Measurements from ENCODE around the gene MAD1L1.

MAD1L1 gene

DNA sequence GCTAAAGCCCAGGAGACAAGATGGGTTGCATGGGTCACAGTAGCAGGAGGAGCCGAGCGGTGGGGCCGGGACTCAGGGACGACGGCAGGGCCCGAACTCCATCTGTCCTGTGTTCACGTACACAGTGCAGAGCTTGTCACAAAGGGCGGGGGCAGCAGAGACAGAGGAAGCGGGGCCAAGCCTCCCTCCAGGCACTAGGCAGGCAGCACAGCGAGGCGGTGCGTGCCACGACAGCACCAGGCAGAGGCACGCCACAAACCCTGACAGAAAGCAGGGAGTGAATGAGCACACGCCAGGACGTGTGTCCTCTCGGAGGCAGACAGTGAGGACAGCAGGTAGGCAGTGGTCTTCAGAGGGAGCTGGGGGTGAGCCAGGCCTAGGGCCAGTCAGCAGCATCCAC lies 177.8 kb downstream of the MAD1L1 start:
- no peak for DNase-seq

- DNase-seq, result no peak
Measured at GRCh38 chr7:2053395-2053794, 179.3 kb downstream of the MAD1L1 start.

DNA sequence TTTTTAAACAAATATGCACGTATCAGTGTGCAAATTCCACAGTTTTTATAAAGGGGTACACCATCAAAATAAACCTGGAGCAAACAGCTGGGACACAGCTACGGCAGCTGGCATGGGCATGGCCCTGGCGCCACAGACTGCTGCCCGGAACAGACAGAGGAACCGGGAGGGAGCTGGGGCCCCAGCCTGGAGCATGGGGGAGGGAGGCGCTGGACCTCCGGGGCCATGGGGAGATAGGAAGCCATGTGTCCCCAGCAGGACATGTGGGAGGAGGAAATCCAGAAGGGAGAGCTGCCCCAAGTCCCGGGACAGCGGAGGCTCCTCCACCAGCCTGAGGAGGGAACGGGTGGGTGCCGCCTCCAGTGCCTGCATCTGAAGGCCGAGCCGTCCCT lies 180.1 kb downstream of the MAD1L1 start:
- no peak for DNase-seq

DNA sequence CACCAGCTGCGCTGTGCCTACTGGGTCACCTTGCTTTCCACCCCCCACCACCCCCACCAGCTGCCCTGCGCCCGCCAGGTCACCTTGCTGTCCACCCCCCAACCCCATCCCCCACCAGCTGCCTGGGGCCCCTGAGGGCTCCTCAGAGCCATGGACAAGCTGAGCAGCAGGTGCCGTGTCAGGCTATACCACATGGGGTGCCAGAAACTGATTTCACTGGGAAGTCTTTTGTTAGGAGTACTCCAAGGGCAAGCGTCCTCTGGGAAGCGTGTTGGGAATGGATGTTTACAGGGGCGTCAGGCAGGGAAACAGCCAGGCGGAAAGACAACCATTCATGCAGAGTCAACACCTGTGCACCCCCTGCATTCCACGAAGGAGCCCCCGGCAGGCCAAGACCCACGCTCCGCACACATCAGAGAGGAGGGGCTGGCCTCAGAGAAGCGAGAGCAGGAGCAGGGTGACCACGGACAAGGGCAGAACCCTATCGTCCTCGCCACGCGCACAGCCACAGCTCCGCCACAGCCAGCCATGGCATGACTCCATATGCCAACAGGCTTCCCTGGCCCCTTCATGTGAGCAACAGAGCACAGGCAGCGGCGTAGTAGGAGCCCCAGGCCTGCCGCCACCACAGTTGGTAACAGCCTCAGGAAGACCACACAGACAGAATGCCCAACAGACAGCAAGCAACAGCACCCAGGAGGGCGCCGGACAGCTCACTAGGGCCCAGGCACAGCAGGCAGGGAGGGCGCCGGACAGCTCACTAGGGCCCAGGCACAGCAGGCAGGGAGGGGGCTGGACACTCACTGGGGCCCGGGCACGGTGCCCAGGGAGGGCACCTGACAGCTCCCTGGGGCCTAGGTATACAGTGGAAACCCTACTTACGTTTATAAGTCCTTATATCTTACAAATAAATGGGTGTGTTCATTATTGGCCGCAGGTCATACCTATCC lies 180.8 kb downstream of the MAD1L1 start:
- no peak for DNase-seq

DNA sequence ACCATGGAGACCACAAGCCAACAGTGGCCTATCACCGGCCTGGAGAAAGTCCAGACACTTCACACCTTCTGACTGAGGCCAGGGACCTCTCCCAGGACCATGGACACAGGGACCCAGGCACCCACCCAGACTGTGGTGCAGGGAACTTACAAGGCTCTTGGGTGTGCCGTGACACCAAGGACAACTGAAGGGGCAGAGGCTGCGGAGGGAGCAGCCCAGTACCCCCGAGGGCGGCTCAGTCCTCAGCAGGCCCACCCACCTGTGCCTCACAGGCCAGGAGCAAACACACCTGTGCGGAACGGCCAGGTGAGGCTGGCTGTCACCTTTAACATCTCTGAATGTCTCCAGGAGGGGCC lies 182.3 kb downstream of the MAD1L1 start:
- no peak for DNase-seq

GRCh38 chr7:2049782-2050510 lies 182.8 kb downstream of the MAD1L1 start:
- no peak for DNase-seq

DNA sequence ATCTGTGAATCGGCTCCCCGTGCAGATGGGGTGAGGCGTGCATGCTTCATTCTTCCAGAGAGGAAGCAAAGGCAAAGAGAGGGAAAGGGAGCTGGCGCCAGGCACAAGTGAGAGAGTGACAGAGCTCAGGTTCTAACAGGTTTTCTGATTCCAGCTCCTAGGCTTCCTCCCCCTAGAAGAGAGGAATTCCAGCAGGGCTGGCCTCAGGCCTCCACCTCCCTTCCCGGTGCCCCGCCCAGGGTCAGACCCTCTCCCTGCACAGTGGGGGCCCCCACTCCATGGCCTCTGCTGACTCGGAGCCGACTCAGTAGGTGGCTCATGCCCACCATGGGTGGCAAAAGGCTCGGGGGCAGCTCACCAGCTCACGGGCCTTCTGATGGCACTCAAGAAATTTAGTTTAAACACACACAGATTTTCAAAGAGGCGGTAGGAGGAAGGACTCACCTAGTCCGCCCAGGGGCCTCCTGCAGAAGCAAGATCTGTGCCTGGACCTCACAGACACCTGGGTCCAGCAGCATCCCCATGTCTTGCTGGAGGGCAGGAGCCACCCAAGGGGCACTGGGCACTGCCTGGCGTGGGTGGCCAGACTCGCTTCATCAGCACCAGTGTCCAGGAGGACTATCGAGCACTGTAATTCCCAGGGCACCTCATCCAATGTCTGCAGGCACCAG lies 183.5 kb downstream of the MAD1L1 start:
- DNase-seq, result no peak

DNA sequence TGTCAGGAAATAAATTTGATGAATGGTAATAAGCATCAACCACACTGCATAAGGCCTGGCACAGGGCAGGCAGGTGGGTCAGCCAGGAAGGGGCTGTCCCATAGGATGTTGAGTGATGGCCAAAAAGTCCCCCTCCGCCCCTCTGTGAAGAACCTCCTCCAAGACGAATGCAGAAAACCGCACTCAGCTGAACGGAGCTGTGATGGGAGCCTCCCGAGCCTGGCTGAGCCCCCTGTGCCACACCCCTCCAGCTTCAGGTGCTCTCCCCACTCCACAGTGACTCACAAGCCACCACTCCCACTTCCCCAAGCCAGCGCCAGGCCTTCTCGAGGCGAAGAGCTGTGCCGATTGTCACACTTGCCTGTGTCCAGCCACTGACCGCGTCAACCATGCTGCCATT lies 184.2 kb downstream of the MAD1L1 start:
- no peak for DNase-seq

DNA sequence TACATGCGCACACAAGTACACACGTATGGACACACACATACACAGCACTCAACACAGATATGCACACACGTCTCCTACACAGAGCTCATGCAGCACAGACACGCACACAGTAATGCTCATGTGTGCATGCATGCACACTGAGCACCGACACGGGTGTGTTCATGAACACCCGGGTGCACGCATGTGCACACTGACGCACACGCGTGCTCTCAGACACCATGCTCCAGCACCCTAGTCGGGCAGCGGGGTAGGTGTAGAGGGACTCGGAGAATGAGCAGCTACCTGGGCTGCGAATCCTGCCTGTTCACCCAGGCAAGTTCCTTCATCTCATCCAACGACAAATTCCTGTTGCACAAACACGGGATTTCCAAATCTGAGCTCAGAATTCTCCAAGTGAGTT lies 184.7 kb downstream of the MAD1L1 start:
- DNase-seq, result no peak

DNA sequence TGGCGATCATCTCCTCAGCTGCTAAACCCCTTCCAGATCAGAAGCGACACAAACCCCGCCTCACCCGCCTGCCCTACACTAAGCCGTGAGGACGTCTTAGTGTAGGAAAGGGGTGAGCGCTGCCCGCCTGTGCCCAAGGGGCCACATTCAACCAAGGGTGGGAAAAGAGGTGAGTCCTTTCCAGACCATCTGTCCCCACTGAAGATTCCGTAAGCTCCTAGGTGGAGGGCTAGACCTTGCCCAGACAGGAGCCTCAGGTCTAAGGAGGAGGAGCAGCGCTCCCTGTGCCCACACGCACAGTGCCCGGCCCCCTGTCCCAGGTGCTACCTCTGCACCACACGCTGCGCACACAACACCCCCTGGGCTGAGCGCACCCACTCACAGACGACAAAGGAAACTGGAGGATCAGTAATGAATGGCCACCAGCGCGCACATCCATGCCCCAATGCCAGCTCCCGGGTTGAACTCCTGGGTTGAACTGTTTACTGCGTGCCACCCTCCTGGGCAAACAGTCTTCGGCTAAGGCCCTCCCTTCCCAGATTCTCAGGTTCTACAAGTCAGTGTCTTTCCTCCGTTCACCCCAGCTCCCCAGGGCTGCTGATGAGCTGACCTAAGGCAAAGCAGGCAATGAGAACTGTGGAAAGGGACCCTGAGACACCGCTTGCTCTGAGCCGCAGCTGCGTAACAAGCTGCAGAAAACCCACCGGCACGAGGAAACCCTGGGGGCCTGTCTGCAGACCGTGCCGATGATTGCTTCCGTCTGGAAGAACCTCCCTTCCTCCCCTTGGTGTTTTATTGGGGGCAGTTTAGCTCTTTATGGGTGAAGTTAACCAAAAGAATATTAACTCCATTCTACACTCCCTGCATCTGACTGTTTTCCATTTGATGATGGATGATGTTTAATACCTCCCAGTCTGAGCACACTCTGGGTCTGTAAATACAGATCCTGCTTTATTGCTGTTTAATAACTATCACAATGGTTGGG lies 185.9 kb downstream of the MAD1L1 start:
- no peak for DNase-seq

DNA sequence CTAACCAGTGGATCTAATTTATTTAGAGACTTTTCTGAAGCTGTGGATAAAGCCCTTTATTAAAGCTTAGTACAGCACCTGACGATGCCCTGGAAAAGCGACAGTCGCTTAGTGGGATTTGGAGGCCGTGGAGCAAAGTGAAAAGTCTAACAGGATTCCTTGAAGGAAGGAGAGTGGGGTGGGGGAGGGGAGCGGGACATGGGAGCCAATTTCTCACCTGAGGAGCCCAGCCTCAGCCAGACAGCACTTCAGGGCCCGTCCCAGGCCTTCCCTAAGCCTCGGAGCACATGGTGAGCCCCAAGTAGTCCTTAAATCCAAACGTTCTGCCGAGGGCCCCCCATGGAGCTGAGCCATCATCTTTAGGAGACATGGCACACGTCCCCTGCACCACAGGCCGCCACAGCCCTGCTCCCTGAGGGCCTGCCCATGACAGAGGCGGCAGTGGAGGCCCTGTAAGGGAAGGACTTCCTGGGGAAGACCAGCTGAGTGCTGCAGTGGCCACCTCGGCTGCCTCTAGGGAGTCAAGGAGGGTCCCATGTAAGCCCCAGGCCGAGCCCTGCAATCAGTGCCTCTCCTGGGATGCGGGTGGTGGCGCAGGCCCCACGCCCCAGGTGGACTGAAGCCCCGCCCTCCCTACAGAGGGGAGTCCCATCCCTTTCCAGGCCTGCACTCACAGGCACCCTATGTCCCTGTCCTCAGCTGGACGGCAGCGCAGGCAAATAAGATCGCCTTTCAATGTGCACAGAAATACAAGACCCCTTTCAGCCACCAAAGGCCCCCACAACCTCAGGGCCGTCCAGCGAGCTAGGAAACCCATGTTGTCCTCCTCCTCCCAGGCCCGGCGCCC lies 187.0 kb downstream of the MAD1L1 start:
- no peak for DNase-seq

GRCh38 chr7:2044883-2045471 lies 187.8 kb downstream of the MAD1L1 start:
- no peak for DNase-seq

DNA sequence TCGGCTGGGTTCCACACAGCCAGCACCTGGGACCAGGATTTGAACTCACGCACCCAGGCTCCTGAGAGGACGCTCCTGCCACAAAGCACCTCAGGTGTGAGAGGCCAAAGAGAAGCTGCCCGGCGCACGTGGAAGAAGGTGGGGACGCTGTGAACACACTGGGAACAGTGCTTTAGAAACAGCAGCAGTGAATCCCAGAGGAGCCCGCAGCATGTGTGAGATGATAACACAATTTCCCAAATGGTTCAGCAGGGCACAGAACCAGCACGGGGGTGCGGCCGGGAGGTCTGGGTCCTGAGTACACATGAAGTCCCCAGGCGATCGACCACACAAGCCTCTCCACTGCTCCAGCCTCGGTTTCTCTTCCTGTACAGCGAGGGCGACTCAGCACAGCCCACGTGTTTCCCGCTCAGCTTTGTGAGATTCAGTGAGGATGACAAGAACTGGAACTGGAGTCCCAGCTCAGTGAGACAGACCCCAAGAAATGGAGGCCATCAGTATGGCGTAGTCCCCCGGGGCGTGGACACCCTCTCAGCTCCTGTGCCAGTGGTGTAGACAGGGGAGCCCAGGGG lies 188.3 kb downstream of the MAD1L1 start:
- DNase-seq, result no peak

DNA sequence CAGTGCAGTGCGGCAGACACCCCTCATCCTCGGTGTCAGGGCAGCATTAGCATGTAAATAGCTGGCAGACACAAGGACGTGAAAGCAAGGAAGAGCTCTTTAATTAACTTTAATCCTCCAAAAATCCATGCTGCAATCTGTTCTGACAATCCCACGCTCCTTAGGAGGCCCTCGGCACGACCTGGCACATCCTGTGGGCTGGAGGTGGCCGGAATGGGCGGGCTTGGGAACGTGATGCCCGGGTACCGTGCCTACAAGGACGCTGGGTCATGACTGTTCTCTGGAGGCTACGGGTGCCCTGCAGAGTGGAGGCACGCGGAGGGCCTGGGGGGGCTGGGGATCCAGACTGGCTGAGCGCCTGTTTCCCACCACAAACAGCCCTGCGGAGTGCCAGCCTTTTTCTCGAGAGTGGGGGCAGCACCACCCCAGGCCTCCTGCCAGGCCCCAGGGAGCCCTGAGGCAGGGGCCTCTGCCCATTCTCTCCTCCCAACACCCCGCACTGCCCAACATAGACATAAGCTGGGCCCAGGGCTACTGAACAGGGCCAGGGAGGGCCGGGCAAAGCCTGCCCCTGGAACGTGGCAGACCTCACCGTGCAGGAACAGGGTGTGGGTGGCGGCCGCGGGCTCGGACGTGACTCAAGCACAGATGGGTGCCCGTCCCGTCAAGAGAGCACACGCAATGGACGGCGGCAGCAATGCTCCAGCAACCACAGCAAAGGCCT lies 189.3 kb downstream of the MAD1L1 start:
- no peak for DNase-seq

DNA sequence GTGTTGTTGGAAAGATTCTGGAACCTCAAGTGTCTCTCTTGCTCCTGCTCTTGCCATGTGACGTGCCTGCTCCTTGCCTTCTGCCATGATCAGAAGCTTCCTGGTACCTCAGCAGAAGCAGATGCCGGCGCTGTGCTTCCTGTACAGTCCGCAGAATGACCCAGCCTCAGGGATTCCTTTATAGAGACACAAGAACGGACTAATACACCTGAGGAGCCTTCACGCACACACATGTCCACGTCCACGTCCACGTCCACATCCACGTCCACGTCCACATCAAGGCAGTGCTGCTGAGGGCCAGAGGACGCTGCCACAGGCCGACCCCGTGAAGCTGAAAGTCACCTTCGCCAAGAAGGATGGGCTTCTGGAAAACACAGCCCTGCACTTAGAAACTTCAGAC lies 190.1 kb downstream of the MAD1L1 start:
- DNase-seq, result no peak

DNA sequence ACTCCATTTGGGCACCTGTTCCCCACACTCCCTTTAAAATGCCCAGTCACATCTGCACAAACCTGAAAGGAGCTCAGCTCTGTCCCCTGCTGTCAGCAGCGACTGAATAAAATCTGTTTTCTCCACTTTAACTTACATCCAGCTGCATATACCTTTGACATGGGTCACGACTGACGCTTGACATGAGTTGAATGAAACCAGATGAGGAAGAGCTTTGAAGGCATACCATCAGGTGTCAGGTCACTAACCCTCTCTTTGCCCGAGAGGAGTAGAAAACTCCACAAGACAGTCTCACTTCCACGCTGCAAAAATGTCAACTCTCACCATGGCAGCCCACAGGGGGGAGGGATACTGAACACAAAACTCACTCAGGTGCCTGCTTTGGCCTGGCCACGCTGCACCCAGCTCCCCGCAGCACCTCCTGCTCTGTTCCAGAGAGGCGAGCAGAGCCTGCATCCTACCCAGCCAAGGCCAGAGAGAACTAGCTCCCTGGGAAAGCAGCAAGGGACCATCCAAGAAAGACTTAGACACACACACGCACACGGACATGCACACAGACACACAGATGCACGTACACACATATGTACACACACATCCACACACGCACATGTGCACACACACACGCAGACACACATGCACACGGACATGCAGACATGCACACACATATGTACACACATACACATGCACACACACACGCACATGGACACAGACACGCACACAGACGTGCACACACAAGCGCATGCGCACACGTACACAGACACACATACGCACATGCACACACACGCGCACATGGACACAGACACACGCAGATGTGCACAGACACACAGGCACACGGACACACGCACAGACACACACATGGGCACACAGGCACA lies 191.0 kb downstream of the MAD1L1 start:
- DNase-seq, result no peak

DNA sequence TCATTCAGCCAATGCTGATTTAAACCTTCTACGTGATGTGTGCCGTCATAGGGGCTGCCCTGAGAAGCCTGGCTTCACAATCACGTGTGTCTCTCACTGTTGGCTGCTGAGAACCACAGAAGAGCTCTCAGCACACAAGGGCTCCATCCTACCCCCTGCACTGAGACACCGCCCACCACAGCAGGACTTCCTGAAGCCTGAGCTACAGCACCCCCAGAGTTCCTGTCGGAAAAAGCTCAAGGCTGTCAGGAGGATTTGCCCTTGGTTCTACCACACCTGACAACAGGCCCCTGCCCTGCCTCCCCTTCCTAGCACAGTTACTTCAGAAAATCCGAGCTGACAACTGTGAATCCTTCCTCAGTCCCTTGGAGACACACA lies 191.9 kb downstream of the MAD1L1 start:
- no peak for DNase-seq

DNA sequence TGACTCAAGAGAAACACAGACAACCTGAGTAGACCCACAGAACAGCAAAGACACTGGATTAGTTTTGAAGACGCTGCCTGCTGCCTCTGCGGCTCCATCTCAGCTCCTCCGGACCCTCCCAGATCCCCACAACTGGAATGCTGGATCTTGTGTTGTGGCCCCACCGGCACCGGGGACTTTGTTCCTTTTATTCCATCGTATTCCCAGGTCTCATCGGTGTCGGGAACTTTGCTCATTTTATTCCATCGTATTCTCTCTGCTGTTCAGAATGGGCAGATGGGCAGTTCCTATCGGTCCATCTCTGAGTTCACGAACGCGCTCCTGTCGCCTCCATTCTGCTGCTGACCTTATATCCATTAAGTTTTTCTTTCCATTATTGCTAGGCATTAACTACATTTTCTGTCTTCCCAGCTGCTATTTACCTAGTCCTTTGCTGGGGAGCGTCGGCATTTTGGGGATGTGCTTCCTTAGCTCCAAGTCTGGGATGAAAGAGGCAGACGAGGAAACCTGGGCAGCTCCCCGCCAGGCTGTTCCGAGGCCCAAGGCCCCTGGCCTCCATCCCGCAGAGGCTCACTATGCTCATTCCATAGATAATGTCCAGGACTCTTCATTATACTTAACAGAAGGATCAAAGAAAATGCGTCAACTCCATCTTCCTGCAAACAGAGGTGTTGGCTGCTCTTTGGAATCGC lies 192.4 kb downstream of the MAD1L1 start:
- DNase-seq, result no peak
